Measurements from ENCODE around the gene FGGY.

The FGGY gene

GRCh38 chr1:59750328-59751003 is 453.6 kb downstream of the FGGY start:
- peak; percentile 73 for DNase-seq (ENCODE audit: extremely low read depth, low read depth)
- no peak overlapping the region for H3K4me3 ChIP-seq (replicated peaks; ENCODE audit: low read depth, low read length)
- TF ChIP-seq CTCF (IDR thresholded peaks at IDR 0.05; ENCODE audit: low read depth, low read length, missing control alignments), result no peak

- H3K4me3 ChIP-seq (replicated peaks; ENCODE audit: low read depth, low read length), result no peak overlapping the region
- DNase-seq (ENCODE audit: extremely low read depth, low read depth), result no peak
- TF ChIP-seq CTCF (IDR thresholded peaks at IDR 0.05; ENCODE audit: low read depth, low read length, missing control alignments), result no peak
Observed at GRCh38 chr1:59751004-59751395, 454.1 kb downstream of the FGGY start.

- no peak for DNase-seq (ENCODE audit: extremely low read depth, low read depth)
- no peak for TF ChIP-seq CTCF (IDR thresholded peaks at IDR 0.05; ENCODE audit: low read depth, low read length, missing control alignments)
- no peak overlapping the region for H3K4me3 ChIP-seq (replicated peaks; ENCODE audit: low read depth, low read length)
Observed at GRCh38 chr1:59751801-59752200, 454.9 kb downstream of the FGGY start.

GRCh38 chr1:59752556-59753414 is 455.9 kb downstream of the FGGY start:
- H3K4me3 ChIP-seq (replicated peaks; ENCODE audit: low read depth, low read length), result no peak overlapping the region
- no peak for DNase-seq (ENCODE audit: extremely low read depth, low read depth)
- TF ChIP-seq CTCF (IDR thresholded peaks at IDR 0.05; ENCODE audit: low read depth, low read length, missing control alignments), result no peak

- DNase-seq (ENCODE audit: extremely low read depth, low read depth), result no peak
- no peak overlapping the region for H3K4me3 ChIP-seq (replicated peaks; ENCODE audit: low read depth, low read length)
- TF ChIP-seq CTCF (IDR thresholded peaks at IDR 0.05; ENCODE audit: low read depth, low read length, missing control alignments), result no peak
Observed at GRCh38 chr1:59755069-59755685, 458.3 kb downstream of the FGGY start.

GRCh38 chr1:59757197-59757747 is 460.4 kb downstream of the FGGY start:
- no peak for TF ChIP-seq CTCF (IDR thresholded peaks at IDR 0.05; ENCODE audit: low read depth, low read length, missing control alignments)
- no peak for DNase-seq (ENCODE audit: extremely low read depth, low read depth)

More at GRCh38 chr1:59757197-59757747, 460.4 kb downstream of the FGGY start:
- no peak overlapping the region for H3K4me3 ChIP-seq (replicated peaks; ENCODE audit: low read depth, low read length)
